GM18868 (cell line): Measurements from ENCODE around the gene SERAC1.
"Not testable (repeated sequence)": the region's sequence is repeated elsewhere in the genome, so short reads cannot be mapped to it uniquely, and the experiment has no call there.

Source experiments
- ATAC-seq: cut with Tn5 transposase; IDR thresholded peaks from one replicate; pipeline ENCODE4 v1.9.1; 2021; ENCODE audit warnings: mild to moderate bottlenecking, moderate library complexity; ENCODE audit not compliant: unreplicated experiment

SERAC1 gene

GRCh38 chr6:158175111-158175510 lies 7.0 kb upstream of the SERAC1 start:
- no peak for ATAC-seq

- ATAC-seq, result no peak
These were observed 6.5 kb upstream of the SERAC1 start for GRCh38 chr6:158174514-158174913.

DNA sequence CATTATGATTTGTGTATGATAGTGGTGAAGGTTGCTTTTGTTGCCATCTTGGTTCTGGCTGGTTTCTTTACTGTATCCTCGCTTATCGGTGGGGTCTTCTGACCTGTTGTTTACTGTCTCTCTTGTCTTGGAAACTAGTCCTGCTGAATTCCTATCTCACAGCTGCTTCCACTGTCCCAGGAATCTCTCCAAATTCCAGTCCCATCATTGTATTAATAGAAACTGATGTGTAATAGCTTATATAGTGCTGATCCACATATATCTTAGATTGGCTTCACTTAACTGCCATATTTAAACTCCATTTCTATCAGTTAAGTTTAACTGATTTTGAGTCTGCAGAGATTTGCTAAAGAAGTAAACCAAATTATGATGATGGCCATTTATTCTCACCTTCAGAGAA lies 6.0 kb upstream of the SERAC1 start:
- ATAC-seq, result no peak

GRCh38 chr6:158172001-158172400 lies 3.9 kb upstream of the SERAC1 start:
- ATAC-seq, result no peak

DNA sequence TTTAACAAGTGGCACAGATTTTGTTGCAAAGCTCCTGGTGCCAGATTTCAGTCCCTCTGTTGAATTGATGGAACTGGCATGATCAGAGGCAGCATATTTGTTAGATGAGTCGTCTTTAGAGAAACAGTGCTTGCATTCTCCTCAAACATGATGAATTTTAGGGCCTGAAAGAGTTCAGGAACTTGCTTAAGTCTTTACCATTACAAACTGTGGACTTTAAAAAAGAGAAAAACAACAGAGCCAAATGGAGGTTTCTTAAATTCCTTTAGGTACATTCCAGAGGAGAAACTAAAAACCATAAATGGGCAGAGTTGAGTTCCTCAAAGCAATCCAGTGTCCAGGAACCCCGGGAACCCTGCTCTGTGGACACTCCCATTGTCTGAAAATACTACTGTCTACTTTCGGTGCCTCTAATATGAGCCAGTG lies 2.6 kb upstream of the SERAC1 start:
- ATAC-seq, result no peak

- not testable (repeated sequence) for ATAC-seq
These were observed 1.6 kb upstream of the SERAC1 start for GRCh38 chr6:158169634-158170033.

- ATAC-seq, result no peak
These were observed 2.1 kb downstream of the SERAC1 start for GRCh38 chr6:158165919-158166416.

- ATAC-seq, result no peak
These were observed 3.4 kb downstream of the SERAC1 start for GRCh38 chr6:158164579-158165170.

- ATAC-seq, result no peak
These were observed 6.4 kb downstream of the SERAC1 start for GRCh38 chr6:158161566-158162254.

DNA sequence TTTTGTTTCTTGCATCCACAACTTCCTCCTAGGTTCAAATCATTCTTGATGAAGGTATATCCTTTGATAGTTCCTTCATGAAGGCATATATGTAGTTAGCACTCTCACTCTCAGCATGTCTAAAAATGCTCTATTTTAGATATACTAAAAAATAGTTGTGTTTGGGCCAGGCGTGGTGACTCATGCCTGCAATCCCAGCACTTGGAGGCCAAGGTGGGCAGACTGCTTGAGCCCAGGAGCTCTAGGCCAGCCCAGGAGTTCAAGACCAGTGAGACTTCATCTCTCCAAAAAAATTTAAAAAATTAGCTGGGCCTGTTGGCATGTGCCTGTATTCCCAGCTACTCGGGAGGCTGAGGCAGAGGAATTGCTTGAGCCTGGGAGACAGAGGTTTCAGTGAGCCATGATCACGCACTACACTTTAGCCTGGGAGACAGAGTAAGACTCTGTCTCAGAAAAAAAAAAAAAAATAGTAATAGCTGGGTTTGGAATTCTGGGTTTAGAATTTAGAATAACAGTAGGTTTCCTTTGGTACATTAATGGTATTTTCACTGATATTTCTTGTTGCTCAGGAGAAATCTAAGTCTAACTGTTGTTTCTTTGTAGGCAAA lies 7.0 kb downstream of the SERAC1 start:
- no peak for ATAC-seq

GRCh38 chr6:158158748-158159147 lies 9.3 kb downstream of the SERAC1 start:
- no peak for ATAC-seq

- no peak for ATAC-seq
These were observed 9.9 kb downstream of the SERAC1 start for GRCh38 chr6:158158123-158158522.

- ATAC-seq, result no peak
These were observed 10.8 kb downstream of the SERAC1 start for GRCh38 chr6:158157064-158157764.

GRCh38 chr6:158154816-158155215 lies 13.2 kb downstream of the SERAC1 start:
- no peak for ATAC-seq

DNA sequence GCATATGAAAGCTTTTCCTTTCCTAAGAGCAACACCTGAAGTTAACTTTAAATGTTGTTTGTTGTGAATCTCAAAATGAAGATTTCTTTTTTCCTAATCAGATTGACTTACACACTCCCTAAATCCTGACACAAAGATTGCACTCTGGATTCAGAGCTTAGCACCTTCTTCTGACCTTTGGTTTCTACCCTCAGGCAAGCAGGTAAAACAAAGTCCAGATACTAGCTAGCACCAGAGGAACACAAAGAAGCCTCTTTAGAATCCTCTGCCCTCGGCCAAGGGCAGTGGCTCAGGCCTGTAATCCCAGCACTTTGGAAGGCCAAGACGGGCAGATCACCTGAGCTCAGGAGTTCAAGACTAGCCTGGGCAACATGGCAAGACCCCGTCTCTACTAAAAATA lies 14.5 kb downstream of the SERAC1 start:
- no peak for ATAC-seq

DNA sequence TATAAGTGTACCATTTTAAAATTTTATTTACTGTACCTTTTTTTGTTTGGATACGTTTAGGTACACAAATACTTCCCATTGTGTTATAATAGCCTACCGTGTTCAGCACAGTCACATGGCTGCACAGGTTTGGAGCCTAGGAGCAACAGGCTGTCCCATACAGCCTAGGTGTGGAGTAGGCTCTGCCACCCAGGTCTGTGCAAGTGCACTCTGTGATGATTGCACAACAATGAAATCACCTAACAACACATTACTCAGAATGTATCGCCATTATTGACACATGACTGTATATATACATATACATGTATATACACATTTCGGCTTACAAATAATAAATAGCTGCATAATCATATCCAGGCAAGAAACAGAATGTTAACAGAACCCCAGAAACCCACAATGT lies 15.4 kb downstream of the SERAC1 start:
- no peak for ATAC-seq

- not testable (repeated sequence) for ATAC-seq
These were observed 16.0 kb downstream of the SERAC1 start for GRCh38 chr6:158152025-158152424.

DNA sequence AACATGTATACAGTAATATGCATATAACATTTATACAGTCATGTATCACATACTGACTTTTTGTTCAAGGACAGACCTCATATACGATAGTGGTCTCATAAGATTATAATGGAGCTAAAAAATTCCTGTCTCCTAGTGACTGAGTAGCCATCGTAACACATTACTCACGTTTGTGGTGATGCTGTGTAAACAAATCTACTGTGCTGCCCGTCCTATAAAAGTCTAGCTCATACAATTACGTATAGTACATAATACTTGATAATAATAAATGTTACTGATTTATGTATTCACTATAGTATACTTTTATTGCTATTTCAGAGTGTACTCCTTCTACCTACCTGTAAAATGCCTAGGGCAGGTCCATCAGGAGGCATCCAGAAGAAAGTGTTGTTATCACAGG lies 17.4 kb downstream of the SERAC1 start:
- ATAC-seq, result no peak

- no peak for ATAC-seq
These were observed 18.4 kb downstream of the SERAC1 start for GRCh38 chr6:158149641-158150040.

DNA sequence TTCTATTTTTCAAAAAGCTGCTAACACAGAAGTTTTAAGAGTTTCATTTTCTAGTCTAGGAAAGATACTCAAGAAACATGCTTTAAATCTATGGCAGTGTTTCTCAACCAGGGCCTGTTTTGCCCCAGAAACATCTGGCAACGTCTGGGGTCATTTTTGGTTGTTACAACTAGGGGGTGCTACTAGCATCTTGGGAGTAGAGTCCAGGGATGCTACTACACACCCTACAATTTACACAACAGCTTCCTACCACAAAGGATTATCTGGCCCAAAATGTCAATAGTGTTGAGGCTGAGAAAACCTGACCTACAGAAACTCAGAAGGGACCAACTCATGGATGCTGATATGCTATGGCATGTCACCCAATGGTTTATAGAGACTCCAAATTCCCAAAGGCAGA lies 24.4 kb downstream of the SERAC1 start:
- no peak for ATAC-seq

DNA sequence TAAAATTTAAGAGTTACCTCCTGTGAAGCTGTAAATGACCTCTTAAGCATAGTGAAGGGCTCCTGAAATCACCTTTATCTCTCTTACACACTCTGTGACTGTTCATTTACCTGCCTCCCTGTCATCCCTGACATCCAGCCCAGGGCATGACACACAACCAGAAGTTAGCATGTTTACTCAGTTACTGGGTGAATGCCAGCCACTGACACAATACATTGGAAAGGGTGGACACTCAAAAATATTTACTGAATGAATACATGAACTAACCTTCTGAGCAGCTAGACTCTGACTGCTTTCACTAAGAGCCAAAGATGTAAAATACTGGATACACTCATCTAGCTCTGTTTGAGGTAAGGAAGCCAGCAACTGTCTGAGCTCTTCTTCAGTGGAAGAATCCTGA lies 25.3 kb downstream of the SERAC1 start:
- ATAC-seq, result no peak

DNA sequence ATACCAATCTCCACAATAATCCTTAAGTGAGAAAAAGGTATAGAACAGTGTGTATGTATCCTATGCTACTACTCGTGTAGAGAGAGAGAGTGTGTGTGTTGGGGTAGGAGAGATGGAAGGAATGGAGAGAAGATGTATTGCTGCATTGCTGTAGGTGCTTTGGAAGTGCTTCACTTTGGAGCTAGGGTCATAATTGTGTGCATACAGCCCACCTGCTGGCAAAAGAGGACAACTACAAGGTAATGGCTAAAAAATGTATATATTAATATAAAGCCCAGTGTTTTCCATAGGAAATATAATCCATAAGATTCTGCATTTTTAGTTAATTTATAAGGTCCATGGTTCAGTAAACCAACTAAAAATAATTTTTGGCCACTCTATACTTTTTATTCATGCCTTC lies 36.1 kb downstream of the SERAC1 start:
- no peak for ATAC-seq
